ENCODE measurements around the gene FADS3. TPM values are rescaled to one million over a fixed set of nuclear protein-coding genes. Genes with fewer than 3 reads are reported as not detected.
A peak's percentile ranks its signal among the peaks of the same experiment; 100 is the strongest.

The FADS3 gene
- total and polyA plus RNA-seq, 9 of the 15 experiments (the other 6 are each of a cell fraction or from before 2014, with no cell fraction given): 0.97 to 148 (median 92.7) TPM

- no peak for TF ChIP-seq PURB (CRISPR knock-in tag; IDR thresholded peaks at IDR 0.05; ENCODE audit: low read depth)
- TF ChIP-seq ARID1B (IDR thresholded peaks at IDR 0.05): peak; percentile 95
- TF ChIP-seq ZNF41 (CRISPR knock-in tag; conservative IDR thresholded peaks at IDR 0.05): 0 out of 2 replicates have a peak, but pooled peaks have one; percentile 8
- TF ChIP-seq L3MBTL2 (IDR thresholded peaks at IDR 0.05): peak; percentile 67; the same call in 1 of the 2 replicates
- TF ChIP-seq TAL1 (IDR thresholded peaks at IDR 0.05): peak; percentile 88
- no peak for TF ChIP-seq NR2C2 (CRISPR knock-in tag; IDR thresholded peaks at IDR 0.05)
- TF ChIP-seq NR2C2 (tag; IDR thresholded peaks at IDR 0.05): peak; percentile 79
- no peak for TF ChIP-seq HDGF (IDR thresholded peaks at IDR 0.05)
- peak in 1 of 2 experiments; percentile 76; a peak in 2 of 4 replicates for TF ChIP-seq KDM4B (IDR thresholded peaks at IDR 0.05; ENCODE audit: borderline replicate concordance in 2 of 2, low read depth in 1 of 2)
- no peak for TF ChIP-seq DLX4 (CRISPR knock-in tag; IDR thresholded peaks at IDR 0.05)
- TF ChIP-seq GATAD2A (IDR thresholded peaks at IDR 0.05): peak; percentile 80; the same call in 1 of the 2 replicates
- peak; percentile 88 for TF ChIP-seq NFIC (IDR thresholded peaks at IDR 0.05)
- TF ChIP-seq CREB3 (tag; conservative IDR thresholded peaks at IDR 0.05; ENCODE audit: low read depth): peak; percentile 67
- TF ChIP-seq MYBL2 (IDR thresholded peaks at IDR 0.05; ENCODE audit: low read depth): peak; percentile 73
- no peak for TF ChIP-seq MYBL2 (CRISPR knock-in tag; IDR thresholded peaks at IDR 0.05; ENCODE audit: borderline replicate concordance)
- peak in 1 of 2 experiments; percentile 78; a peak in 1 of 4 replicates for TF ChIP-seq ETV6 (IDR thresholded peaks at IDR 0.05; ENCODE audit: borderline replicate concordance in 1 of 2, low read depth in 2 of 2, low read length in 1 of 2)
- TF ChIP-seq ETV6 (CRISPR knock-in tag; IDR thresholded peaks at IDR 0.05; ENCODE audit: borderline replicate concordance): no peak
- TF ChIP-seq MAFG (tag; conservative IDR thresholded peaks at IDR 0.05): peak; percentile 81
- peak; percentile 82 for TF ChIP-seq MEIS2 (IDR thresholded peaks at IDR 0.05; ENCODE audit: partially characterized antibody)
- no peak for TF ChIP-seq GABPB1 (CRISPR knock-in tag; IDR thresholded peaks at IDR 0.05)
- TF ChIP-seq GATAD2B (IDR thresholded peaks at IDR 0.05; ENCODE audit: borderline replicate concordance): peak; percentile 97
- peak; percentile 73; the same call in 1 of the 2 replicates for TF ChIP-seq ESRRA (IDR thresholded peaks at IDR 0.05; ENCODE audit: borderline replicate concordance, low read depth)
- TF ChIP-seq EHMT2 (IDR thresholded peaks at IDR 0.05): 0 out of 2 replicates have a peak, but pooled peaks have one; percentile 31
- peak; percentile 93; the same call in 1 of the 2 replicates for TF ChIP-seq NBN (IDR thresholded peaks at IDR 0.05; ENCODE audit: low read depth)
- TF ChIP-seq CXXC5 (CRISPR knock-in tag; IDR thresholded peaks at IDR 0.05): peak; percentile 67
- TF ChIP-seq HES1 (IDR thresholded peaks at IDR 0.05; ENCODE audit: low read depth): peak; percentile 57; the same call in 1 of the 2 replicates
- TF ChIP-seq ZNF175 (CRISPR knock-in tag; IDR thresholded peaks at IDR 0.05; ENCODE audit: low read depth): peak; percentile 61; the same call in 1 of the 2 replicates
- TF ChIP-seq ZNF121 (CRISPR knock-in tag; conservative IDR thresholded peaks at IDR 0.05): 0 out of 2 replicates have a peak, but pooled peaks have one; percentile 1
These were observed 49.5 kb downstream of the FADS3 start (continued) for GRCh38 chr11:61841636-61842527.

Data from K562 (cell line).